K562 (cell line): ENCODE data around the gene ZNF229.

Experiments
- EP300 ChIP-seq: IDR thresholded peaks from 2 replicates; pipeline ENCODE4 v1.6.1; 2012; ENCODE audit warnings: low read length, improper control_type of control experiment
- EZH2 ChIP-seq: IDR thresholded peaks from 2 replicates; pipeline ENCODE4 v1.6.1; 2012; ENCODE audit warnings: low read depth, mild to moderate bottlenecking, inconsistent platforms, low read length, borderline replicate concordance
- MYC ChIP-seq, 2 experiments: fragments of 250-450 bp in 1 of 2; sonication (Bioruptor Pico) in 1 of 2; IDR thresholded peaks; 2 replicates each; pipeline versions ENCODE4 v1.5.1 to v1.6.1; 2012 to 2021; ENCODE audit warnings: low read depth in 2 of 2, borderline replicate concordance in 1 of 2, improper control_type of control experiment in 1 of 2, low read length in 1 of 2, mild to moderate bottlenecking in 1 of 2, moderate library complexity in 1 of 2
- NELFE ChIP-seq: IDR thresholded peaks from 2 replicates; pipeline ENCODE4 v1.6.1; 2011; ENCODE audit warnings: mild to moderate bottlenecking; ENCODE audit not compliant: insufficient read depth, insufficient read length
- NR2C2 ChIP-seq, 2 experiments: fragments of 200-800 bp in 1 of 2; sonication (Bioruptor generic) in 1 of 2; sonication (generic) in 1 of 2; formaldehyde crosslinking in 1 of 2; IDR thresholded peaks; 2 replicates each; pipeline versions ENCODE4 v1.6.1 to v1.8.0; 2016 to 2022; ENCODE audit warnings: mild to moderate bottlenecking in 1 of 2, missing compliant biosample characterization in 1 of 2, missing genetic modification characterization in 1 of 2, missing genetic modification reagents in 1 of 2
- RAD21 ChIP-seq, 2 experiments: fragments of 250-450 bp in 1 of 2; fragments of 450-650 bp in 1 of 2; sonication (Bioruptor Pico) in 1 of 2; formaldehyde crosslinking in 1 of 2; IDR thresholded peaks in 1 of 2; conservative IDR thresholded peaks in 1 of 2; 2 replicates each; pipeline versions ENCODE4 v1.4.0 to v1.8.0; 2020 to 2022; ENCODE audit warnings: mild to moderate bottlenecking in 2 of 2, moderate library complexity in 1 of 2
- ZNF24 ChIP-seq: fragments of 450-650 bp; IDR thresholded peaks from 2 replicates; pipeline ENCODE4 v1.6.1; 2016
- TF ChIP-seq, protein P1 (sequence below): sonication (generic); formaldehyde crosslinking; IDR thresholded peaks from 2 replicates; pipeline ENCODE4 v1.8.1; 2023; ENCODE audit warnings: mild to moderate bottlenecking, missing genetic modification reagents, moderate library complexity
- TF ChIP-seq, protein P2 (sequence below), 2 experiments: IDR thresholded peaks; 2 replicates each; pipeline ENCODE4 v1.6.1; 2011; ENCODE audit warnings: borderline replicate concordance in 1 of 2, control low read depth in 1 of 2, low read depth in 1 of 2, low read length in 1 of 2, mild to moderate bottlenecking in 1 of 2, mixed read lengths in 1 of 2, moderate library complexity in 1 of 2; ENCODE audit not compliant: insufficient read depth in 1 of 2, insufficient read length in 1 of 2, poor library complexity in 1 of 2, severe bottlenecking in 1 of 2; ENCODE audit errors: extremely low read depth in 1 of 2
- TF ChIP-seq, protein P3 (sequence below), 3 experiments: IDR thresholded peaks in 2 of 3; conservative IDR thresholded peaks in 1 of 3; 2 replicates each; pipeline ENCODE4 v1.5.1; 2011 to 2012; ENCODE audit warnings: low read length in 3 of 3, mild to moderate bottlenecking in 3 of 3, control low read depth in 2 of 3, improper control_type of control experiment in 1 of 3, inconsistent platforms in 1 of 3, low read depth in 1 of 3, mixed read lengths in 1 of 3, moderate library complexity in 1 of 3; ENCODE audit not compliant: insufficient read depth in 2 of 3
- TF ChIP-seq, protein P4 (sequence below): sonication (generic); formaldehyde crosslinking; IDR thresholded peaks from 2 replicates; pipeline ENCODE4 v1.8.1; 2023; ENCODE audit warnings: mild to moderate bottlenecking, missing genetic modification reagents
- TF ChIP-seq, protein P5 (sequence below): sonication (generic); formaldehyde crosslinking; IDR thresholded peaks from 2 replicates; pipeline ENCODE4 v1.9.0; 2022; ENCODE audit warnings: mild to moderate bottlenecking, missing genetic modification reagents

DNA sequence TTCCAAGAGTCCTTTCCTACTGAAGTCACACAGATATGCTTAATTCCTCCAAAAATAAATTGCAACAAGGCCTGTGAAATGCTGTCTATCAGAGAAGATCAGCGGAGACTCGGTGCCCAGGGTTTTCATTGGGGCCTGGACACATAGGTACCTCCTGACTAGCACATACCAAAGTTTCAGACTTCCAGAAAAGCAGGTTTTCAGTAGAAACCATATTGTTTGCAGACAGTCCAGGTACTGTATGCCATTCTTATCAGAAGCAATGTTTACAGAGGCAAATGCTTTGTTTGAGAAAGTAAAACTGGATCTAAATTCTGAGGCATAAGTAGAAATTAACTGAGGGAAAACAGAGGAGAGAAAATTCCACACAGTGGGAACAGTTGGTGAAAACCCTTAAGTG lies 12.8 kb downstream of the ZNF229 start:
- TF ChIP-seq, protein P1, sequence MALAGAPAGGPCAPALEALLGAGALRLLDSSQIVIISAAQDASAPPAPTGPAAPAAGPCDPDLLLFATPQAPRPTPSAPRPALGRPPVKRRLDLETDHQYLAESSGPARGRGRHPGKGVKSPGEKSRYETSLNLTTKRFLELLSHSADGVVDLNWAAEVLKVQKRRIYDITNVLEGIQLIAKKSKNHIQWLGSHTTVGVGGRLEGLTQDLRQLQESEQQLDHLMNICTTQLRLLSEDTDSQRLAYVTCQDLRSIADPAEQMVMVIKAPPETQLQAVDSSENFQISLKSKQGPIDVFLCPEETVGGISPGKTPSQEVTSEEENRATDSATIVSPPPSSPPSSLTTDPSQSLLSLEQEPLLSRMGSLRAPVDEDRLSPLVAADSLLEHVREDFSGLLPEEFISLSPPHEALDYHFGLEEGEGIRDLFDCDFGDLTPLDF (CRISPR knock-in tag), result no peak
- TF ChIP-seq EZH2 (no peak), ZNF24 (no peak), EP300 (no peak), MYC (IDR thresholded peaks at IDR 0.05; ENCODE audit: low read depth, low read length) (no peak), MYC (CRISPR knock-in tag; IDR thresholded peaks at IDR 0.05; ENCODE audit: borderline replicate concordance, low read depth) (no peak), RAD21 (CRISPR knock-in tag; conservative IDR thresholded peaks at IDR 0.05 in 1 of 2, IDR thresholded peaks at IDR 0.05 in 1 of 2) (no peak), NR2C2 (CRISPR knock-in tag; IDR thresholded peaks at IDR 0.05) (no peak), NR2C2 (tag; IDR thresholded peaks at IDR 0.05) (no peak), NELFE (no peak)
- TF ChIP-seq, protein P2, sequence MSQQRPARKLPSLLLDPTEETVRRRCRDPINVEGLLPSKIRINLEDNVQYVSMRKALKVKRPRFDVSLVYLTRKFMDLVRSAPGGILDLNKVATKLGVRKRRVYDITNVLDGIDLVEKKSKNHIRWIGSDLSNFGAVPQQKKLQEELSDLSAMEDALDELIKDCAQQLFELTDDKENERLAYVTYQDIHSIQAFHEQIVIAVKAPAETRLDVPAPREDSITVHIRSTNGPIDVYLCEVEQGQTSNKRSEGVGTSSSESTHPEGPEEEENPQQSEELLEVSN (IDR thresholded peaks at IDR 0.05; ENCODE audit: borderline replicate concordance in 1 of 2, extremely low read depth in 1 of 2, insufficient read depth in 1 of 2, insufficient read length in 1 of 2, low read depth in 1 of 2, low read length in 1 of 2, poor library complexity in 1 of 2, severe bottlenecking in 1 of 2), result no peak
- TF ChIP-seq, protein P3, sequence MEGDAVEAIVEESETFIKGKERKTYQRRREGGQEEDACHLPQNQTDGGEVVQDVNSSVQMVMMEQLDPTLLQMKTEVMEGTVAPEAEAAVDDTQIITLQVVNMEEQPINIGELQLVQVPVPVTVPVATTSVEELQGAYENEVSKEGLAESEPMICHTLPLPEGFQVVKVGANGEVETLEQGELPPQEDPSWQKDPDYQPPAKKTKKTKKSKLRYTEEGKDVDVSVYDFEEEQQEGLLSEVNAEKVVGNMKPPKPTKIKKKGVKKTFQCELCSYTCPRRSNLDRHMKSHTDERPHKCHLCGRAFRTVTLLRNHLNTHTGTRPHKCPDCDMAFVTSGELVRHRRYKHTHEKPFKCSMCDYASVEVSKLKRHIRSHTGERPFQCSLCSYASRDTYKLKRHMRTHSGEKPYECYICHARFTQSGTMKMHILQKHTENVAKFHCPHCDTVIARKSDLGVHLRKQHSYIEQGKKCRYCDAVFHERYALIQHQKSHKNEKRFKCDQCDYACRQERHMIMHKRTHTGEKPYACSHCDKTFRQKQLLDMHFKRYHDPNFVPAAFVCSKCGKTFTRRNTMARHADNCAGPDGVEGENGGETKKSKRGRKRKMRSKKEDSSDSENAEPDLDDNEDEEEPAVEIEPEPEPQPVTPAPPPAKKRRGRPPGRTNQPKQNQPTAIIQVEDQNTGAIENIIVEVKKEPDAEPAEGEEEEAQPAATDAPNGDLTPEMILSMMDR (IDR thresholded peaks at IDR 0.05 in 2 of 3, conservative IDR thresholded peaks at IDR 0.05 in 1 of 3; ENCODE audit: insufficient read depth in 2 of 3, low read depth in 1 of 3, low read length in 3 of 3), result no peak
- TF ChIP-seq, protein P4, sequence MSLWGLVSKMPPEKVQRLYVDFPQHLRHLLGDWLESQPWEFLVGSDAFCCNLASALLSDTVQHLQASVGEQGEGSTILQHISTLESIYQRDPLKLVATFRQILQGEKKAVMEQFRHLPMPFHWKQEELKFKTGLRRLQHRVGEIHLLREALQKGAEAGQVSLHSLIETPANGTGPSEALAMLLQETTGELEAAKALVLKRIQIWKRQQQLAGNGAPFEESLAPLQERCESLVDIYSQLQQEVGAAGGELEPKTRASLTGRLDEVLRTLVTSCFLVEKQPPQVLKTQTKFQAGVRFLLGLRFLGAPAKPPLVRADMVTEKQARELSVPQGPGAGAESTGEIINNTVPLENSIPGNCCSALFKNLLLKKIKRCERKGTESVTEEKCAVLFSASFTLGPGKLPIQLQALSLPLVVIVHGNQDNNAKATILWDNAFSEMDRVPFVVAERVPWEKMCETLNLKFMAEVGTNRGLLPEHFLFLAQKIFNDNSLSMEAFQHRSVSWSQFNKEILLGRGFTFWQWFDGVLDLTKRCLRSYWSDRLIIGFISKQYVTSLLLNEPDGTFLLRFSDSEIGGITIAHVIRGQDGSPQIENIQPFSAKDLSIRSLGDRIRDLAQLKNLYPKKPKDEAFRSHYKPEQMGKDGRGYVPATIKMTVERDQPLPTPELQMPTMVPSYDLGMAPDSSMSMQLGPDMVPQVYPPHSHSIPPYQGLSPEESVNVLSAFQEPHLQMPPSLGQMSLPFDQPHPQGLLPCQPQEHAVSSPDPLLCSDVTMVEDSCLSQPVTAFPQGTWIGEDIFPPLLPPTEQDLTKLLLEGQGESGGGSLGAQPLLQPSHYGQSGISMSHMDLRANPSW (CRISPR knock-in tag), result no peak
- TF ChIP-seq, protein P5, sequence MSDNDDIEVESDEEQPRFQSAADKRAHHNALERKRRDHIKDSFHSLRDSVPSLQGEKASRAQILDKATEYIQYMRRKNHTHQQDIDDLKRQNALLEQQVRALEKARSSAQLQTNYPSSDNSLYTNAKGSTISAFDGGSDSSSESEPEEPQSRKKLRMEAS (CRISPR knock-in tag), result no peak
